H1 (cell line): Measurements from ENCODE around the gene ISCA2.

ENCODE experiments used
- BCL11A ChIP-seq, 2 experiments: IDR thresholded peaks; one replicate each; pipeline ENCODE4 v1.6.1; 2011; ENCODE audit warnings: low read depth in 2 of 2, low read length in 2 of 2, mild to moderate bottlenecking in 2 of 2
- CTCF ChIP-seq, 3 experiments: IDR thresholded peaks; 1 replicate in 2 of 3; 2 replicates in 1 of 3; pipeline versions ENCODE4 v1.5.1 to v1.6.1; 2011; ENCODE audit warnings: low read length in 3 of 3, mild to moderate bottlenecking in 3 of 3, inconsistent platforms in 2 of 3, low read depth in 1 of 3, moderate library complexity in 1 of 3; ENCODE audit not compliant: insufficient read depth in 1 of 3; ENCODE audit errors: control extremely low read depth in 1 of 3
- EZH2 ChIP-seq: fragments of 200-600 bp; sonication (generic); IDR thresholded peaks from 2 replicates; pipeline ENCODE4 v1.7.1; 2012; ENCODE audit warnings: low read depth, mild to moderate bottlenecking, moderate library complexity, low read length, inconsistent platforms; ENCODE audit not compliant: severe bottlenecking
- HDAC2 ChIP-seq, 2 experiments: fragments of 300-600 bp in 1 of 2; sonication (generic) in 1 of 2; IDR thresholded peaks; 2 replicates each; pipeline ENCODE4 v1.6.1; 2011 to 2012; ENCODE audit warnings: low read depth in 2 of 2, low read length in 2 of 2, mild to moderate bottlenecking in 2 of 2, moderate library complexity in 2 of 2, borderline replicate concordance in 1 of 2, inconsistent platforms in 1 of 2
- MAFK ChIP-seq: IDR thresholded peaks from 2 replicates; pipeline ENCODE4 v1.6.1; 2012; ENCODE audit warnings: low read depth, mild to moderate bottlenecking, improper control_type of control experiment, low read length
- POLR2A ChIP-seq, 2 experiments: IDR thresholded peaks; 1 replicate in 1 of 2; 2 replicates in 1 of 2; pipeline ENCODE4 v1.6.1; 2011; ENCODE audit warnings: low read depth in 2 of 2, low read length in 2 of 2, mild to moderate bottlenecking in 2 of 2; ENCODE audit errors: control extremely low read depth in 1 of 2
- RBBP5 ChIP-seq: IDR thresholded peaks from 2 replicates; pipeline ENCODE4 v1.7.1; 2012; ENCODE audit warnings: low read depth, mild to moderate bottlenecking, inconsistent platforms, low read length, moderate library complexity, borderline replicate concordance
- ZNF274 ChIP-seq: IDR thresholded peaks from 2 replicates; pipeline ENCODE4 v1.7.0; 2012; ENCODE audit warnings: low read length, borderline replicate concordance; ENCODE audit errors: extremely low read depth

- TF ChIP-seq EZH2 = no peak
- TF ChIP-seq CTCF (IDR thresholded peaks at IDR 0.05; ENCODE audit: control extremely low read depth in 1 of 3, insufficient read depth in 1 of 3, low read depth in 1 of 3, low read length in 3 of 3) = no peak
- TF ChIP-seq POLR2A (IDR thresholded peaks at IDR 0.05; ENCODE audit: control extremely low read depth in 1 of 2, low read depth in 2 of 2, low read length in 2 of 2) = no peak
- no peak for TF ChIP-seq RBBP5
- TF ChIP-seq HDAC2 (IDR thresholded peaks at IDR 0.05; ENCODE audit: borderline replicate concordance in 1 of 2, low read depth in 2 of 2, low read length in 2 of 2) = no peak
- TF ChIP-seq BCL11A (IDR thresholded peaks at IDR 0.05; ENCODE audit: low read depth in 2 of 2, low read length in 2 of 2) = no peak
- TF ChIP-seq ZNF274 = no peak
- no peak for TF ChIP-seq MAFK
Measured at GRCh38 chr14:74486164-74486563, 7.4 kb upstream of the ISCA2 start.
